IMR-90 (cell line): Measurements from ENCODE around the gene IDI2. TPM values are rescaled to one million over a fixed set of nuclear protein-coding genes. Genes with fewer than 3 reads are reported as not detected.

Experiments
- ATAC-seq: fragments of 200-7000 bp; cut with Tn5 transposase; 2 replicates; pipeline ENCODE4 v1.9.1; 2020; ENCODE audit warnings: low read depth, mild to moderate bottlenecking, moderate library complexity
- BruUV-seq: library from RNA; stranded (reverse); fragments of 400-500 nt; replicated peaks from 2 replicates; lab custom pipeline; 2021; lab: Mats Ljungman, UMichigan
- CTCF ChIA-PET: fragments of 300-600 bp; formaldehyde crosslinking; extraction: SDS; loops from one replicate; lab custom pipeline; 2021; ENCODE audit warnings: antibody characterized with exemption; lab: Yijun Ruan, JAX
- POLR2A ChIA-PET: fragments of 300-600 bp; sonication (Branson Sonifier 250); formaldehyde crosslinking; loops from one replicate; lab custom pipeline; 2022; ENCODE audit warnings: antibody characterized with exemption; ENCODE audit not compliant: unreplicated experiment; lab: Charles Lee
- DNase-seq: peaks from one replicate; pipeline ENCODE4 v3.0.0; 2013
- H2AFZ ChIP-seq: replicated peaks from 2 replicates; pipeline ENCODE3; 2013; ENCODE audit warnings: low read length, mild to moderate bottlenecking; ENCODE audit not compliant: poor library complexity
- H2AK5ac ChIP-seq: 2 replicates; pipeline ENCODE4 v1.6.1; 2013; ENCODE audit warnings: low read depth, low read length, inconsistent platforms
- H2AK9ac ChIP-seq: replicated peaks from 2 replicates; pipeline ENCODE3; 2013; ENCODE audit warnings: mild to moderate bottlenecking, low read depth, low read length, moderate library complexity; ENCODE audit not compliant: poor library complexity
- H2BK120ac ChIP-seq: 2 replicates; pipeline ENCODE4 v1.6.1; 2013; ENCODE audit warnings: low read depth, low read length, inconsistent platforms
- H2BK15ac ChIP-seq: 3 replicates; pipeline ENCODE4 v1.6.1; 2013; ENCODE audit warnings: low read depth, low read length, inconsistent platforms
- H2BK20ac ChIP-seq: 2 replicates; pipeline ENCODE4 v1.6.1; 2013; ENCODE audit warnings: low read depth, mild to moderate bottlenecking, inconsistent platforms, low read length, moderate library complexity
- H2BK5ac ChIP-seq: 2 replicates; pipeline ENCODE4 v1.6.1; 2013; ENCODE audit warnings: mild to moderate bottlenecking, low read depth, low read length, inconsistent platforms; ENCODE audit not compliant: poor library complexity, severe bottlenecking
- H3K14ac ChIP-seq: replicated peaks from 2 replicates; pipeline ENCODE4 v1.6.1; 2013; ENCODE audit warnings: low read depth, low read length, inconsistent platforms
- H3K18ac ChIP-seq: 2 replicates; pipeline ENCODE4 v1.6.1; 2013; ENCODE audit warnings: low read depth, low read length, control low read depth
- H3K23ac ChIP-seq: 2 replicates; pipeline ENCODE4 v1.6.1; 2013; ENCODE audit warnings: low read depth, low read length, inconsistent platforms
- H3K27ac ChIP-seq: 2 replicates; pipeline ENCODE4 v1.5.1; 2013; ENCODE audit warnings: mild to moderate bottlenecking, control low read depth, low read length; ENCODE audit not compliant: insufficient read depth
- H3K27me3 ChIP-seq: 2 replicates; pipeline ENCODE4 v1.6.1; 2013; ENCODE audit warnings: low read length; ENCODE audit not compliant: control insufficient read depth, insufficient read depth
- H3K36me3 ChIP-seq: 2 replicates; pipeline ENCODE4 v1.6.1; 2013; ENCODE audit warnings: low read length, mixed read lengths; ENCODE audit not compliant: control insufficient read depth, insufficient read depth
- H3K4ac ChIP-seq: 2 replicates; pipeline ENCODE4 v1.6.1; 2013; ENCODE audit warnings: low read depth, low read length, inconsistent platforms
- H3K4me1 ChIP-seq: 2 replicates; pipeline ENCODE4 v1.6.1; 2013; ENCODE audit warnings: low read length, mixed read lengths; ENCODE audit not compliant: control insufficient read depth, insufficient read depth
- H3K4me2 ChIP-seq: 2 replicates; pipeline ENCODE4 v1.6.1; 2013; ENCODE audit warnings: low read depth, mild to moderate bottlenecking, control low read depth, low read length, moderate library complexity
- H3K4me3 ChIP-seq: 2 replicates; pipeline ENCODE4 v1.5.1; 2013; ENCODE audit warnings: low read depth, mild to moderate bottlenecking, control low read depth, low read length, moderate library complexity; ENCODE audit not compliant: insufficient read depth
- H3K56ac ChIP-seq: 2 replicates; pipeline ENCODE4 v1.6.1; 2013; ENCODE audit warnings: low read length, inconsistent platforms; ENCODE audit not compliant: insufficient read depth; ENCODE audit errors: extremely low read depth
- H3K79me1 ChIP-seq, 2 experiments: 2 replicates each; pipeline ENCODE4 v1.6.1; 2013; ENCODE audit warnings: low read length in 2 of 2, inconsistent platforms in 1 of 2, low read depth in 1 of 2
- H3K9ac ChIP-seq: 2 replicates; pipeline ENCODE4 v1.6.1; 2013; ENCODE audit warnings: low read depth, low read length, control low read depth
- H3K9me1 ChIP-seq: 2 replicates; pipeline ENCODE4 v1.6.1; 2013; ENCODE audit warnings: low read length, inconsistent platforms; ENCODE audit not compliant: insufficient read depth
- H3K9me3 ChIP-seq: 2 replicates; pipeline ENCODE4 v1.6.1; 2013; ENCODE audit warnings: low read length; ENCODE audit not compliant: control insufficient read depth, insufficient read depth
- H4K20me1 ChIP-seq: 2 replicates; pipeline ENCODE4 v1.6.1; 2013; ENCODE audit warnings: low read length, inconsistent platforms; ENCODE audit not compliant: insufficient read depth
- H4K5ac ChIP-seq: 2 replicates; pipeline ENCODE4 v1.6.1; 2013; ENCODE audit warnings: mild to moderate bottlenecking, low read depth, low read length, control low read depth
- H4K8ac ChIP-seq, 2 experiments: 2 replicates each; pipeline ENCODE4 v1.6.1; 2013; ENCODE audit warnings: low read depth in 2 of 2, low read length in 2 of 2, control low read depth in 1 of 2, inconsistent platforms in 1 of 2
- H4K91ac ChIP-seq: 2 replicates; pipeline ENCODE4 v1.6.1; 2013; ENCODE audit warnings: low read depth, low read length, inconsistent platforms; ENCODE audit not compliant: insufficient read depth
- MAZ ChIP-seq: IDR thresholded peaks from 2 replicates; pipeline ENCODE4 v1.6.1; 2012; ENCODE audit warnings: low read depth, mild to moderate bottlenecking, low read length, improper control_type of control experiment, moderate library complexity, borderline replicate concordance
- POLR2A ChIP-seq: IDR thresholded peaks from 2 replicates; pipeline ENCODE4 v1.6.1; 2012; ENCODE audit warnings: mild to moderate bottlenecking, low read depth, low read length
- WGBS, 2 experiments: methylation state at CpG; one replicate each; pipeline versions ENCODE4 v1.1.5 to v1.1.7; 2013; ENCODE audit warnings: missing lambda C conversion rate in 2 of 2; ENCODE audit not compliant: insufficient read length in 1 of 2; ENCODE audit errors: extremely low coverage in 2 of 2; 5-methylcytosine and 5-hydroxymethylcytosine counted together
- dilution Hi-C: fragments of 300-500 bp; cut with HindIII; formaldehyde crosslinking; loops from one replicate; pipeline ENCODE4 v1.14.3; 2018; ENCODE audit warnings: low sequenced_read_pairs; ENCODE audit not compliant: unreplicated experiment
- in situ Hi-C: fragments of 300-500 bp; cut with MboI; formaldehyde crosslinking; loops from 3 replicates; pipeline ENCODE4 v1.14.3; 2019; ENCODE audit warnings: low sequenced_read_pairs, inconsistent platforms, mixed read lengths
- intact Hi-C: fragments of 100-400 bp; cut with micrococcal nuclease; formaldehyde crosslinking; loops from 2 replicates; pipeline ENCODE4 v1.10.0; 2022
- polyA plus RNA-seq, 3 experiments: library from polyadenylated mRNA; depleted of rRNA; stranded (reverse); fragments of >200 nt; gene quantifications; 2 replicates each; pipeline ENCODE4 v1.2.3, GENCODE V29; 2012; ENCODE audit warnings: low replicate concordance in 1 of 3
- total RNA-seq: library from RNA; depleted of rRNA; stranded (reverse); fragments of >200 nt; gene quantifications from 2 replicates; pipeline ENCODE4 v1.2.3, GENCODE V29; 2012

Gene IDI2
- total and polyA plus RNA-seq, 2 of the 4 experiments (the other 2 are of a cell fraction) = not detected

DNA sequence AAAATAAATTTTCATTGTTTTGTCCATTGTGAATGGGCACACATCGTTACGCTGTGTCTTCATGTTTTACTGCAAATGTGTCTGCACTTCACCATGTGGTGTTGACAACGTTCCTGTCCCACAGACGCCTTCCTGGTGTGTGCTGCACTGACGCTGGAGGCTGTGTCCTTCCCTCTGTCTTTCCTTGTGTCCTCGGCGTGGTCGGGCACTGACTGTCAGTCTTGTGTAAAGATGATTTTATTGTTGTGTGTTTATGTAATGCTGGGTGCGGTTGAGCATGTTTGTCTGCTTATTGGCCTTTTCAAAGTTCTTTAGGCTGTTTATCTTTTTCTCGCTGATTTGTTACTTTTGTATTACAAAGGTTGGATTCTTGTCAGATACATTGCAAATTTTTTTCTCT is 18.1 kb downstream of the IDI2 start:
- Histone ChIP-seq H3K27ac (no peak overlapping the region), H4K8ac (no peak overlapping the region), H3K79me1 (peaks cover 29 to 47% of the 10 kb centered on the region in 2 experiments), H2AFZ (no peak overlapping the region), H3K4me2 (no peak overlapping the region), H4K20me1 (peaks cover 22% of the 10 kb centered on the region), H3K23ac (no peak overlapping the region), H4K5ac (no peak overlapping the region), H3K4me1 (no peaks in the 10 kb centered on the region), H3K9me3 (0 out of 2 replicates have a peak, but pooled peaks cover 1% of the 10 kb centered on the region), H4K91ac (no peak overlapping the region), H3K4ac (no peak overlapping the region), H3K14ac (no peak overlapping the region), H2BK15ac (no peak overlapping the region), H2BK120ac (no peak overlapping the region), H2BK20ac (no peak overlapping the region), H2BK5ac (no peak overlapping the region), H3K27me3 (no peaks in the 10 kb centered on the region), H3K18ac (no peak overlapping the region), H3K9ac (no peak overlapping the region), H2AK9ac (no peak overlapping the region), H3K36me3 (peaks cover 71% of the 10 kb centered on the region), H3K56ac (no peak overlapping the region), H3K4me3 (no peak overlapping the region), H3K9me1 (peaks cover 8% of the 10 kb centered on the region; the same call in 1 of the 2 replicates), H2AK5ac (no peak overlapping the region)
- dilution Hi-C loops = no loop called here
- POLR2A ChIA-PET = no interaction called here
- WGBS, 2 experiments = 98% methylated on average over 5 of the region's 10 CpGs; no CpG with 5 or more reads in 1 of the 2 experiments
- ATAC-seq (no peak), DNase-seq (no peak)
- TF ChIP-seq POLR2A (no peak), MAZ (no peak)
- CTCF ChIA-PET = no interaction called here
- BruUV-seq = no TSS peak
- intact Hi-C loops = no loop called here
- in situ Hi-C loops = no loop called here
